AG09309 (cell line): ENCODE data around the gene LRRC4B.
"Not testable (repeated sequence)": the region's sequence is repeated elsewhere in the genome, so short reads cannot be mapped to it uniquely, and the experiment has no call there.

Experiments
- DNase-seq: peaks from one replicate; pipeline ENCODE4 v3.0.0-alpha.2; 2010; ENCODE audit warnings: low read depth
- H3K4me3 ChIP-seq: 2 replicates; pipeline ENCODE4 v1.5.1; 2011; ENCODE audit warnings: mild to moderate bottlenecking, low read depth, low read length, moderate library complexity; ENCODE audit not compliant: control insufficient read depth
- TF ChIP-seq, protein P1 (sequence below): IDR thresholded peaks from 2 replicates; pipeline ENCODE4 v1.5.1; 2011; ENCODE audit warnings: mild to moderate bottlenecking, low read depth, low read length, inconsistent platforms; ENCODE audit not compliant: insufficient read depth, control insufficient read depth; ENCODE audit errors: missing control alignments

The LRRC4B gene

DNA sequence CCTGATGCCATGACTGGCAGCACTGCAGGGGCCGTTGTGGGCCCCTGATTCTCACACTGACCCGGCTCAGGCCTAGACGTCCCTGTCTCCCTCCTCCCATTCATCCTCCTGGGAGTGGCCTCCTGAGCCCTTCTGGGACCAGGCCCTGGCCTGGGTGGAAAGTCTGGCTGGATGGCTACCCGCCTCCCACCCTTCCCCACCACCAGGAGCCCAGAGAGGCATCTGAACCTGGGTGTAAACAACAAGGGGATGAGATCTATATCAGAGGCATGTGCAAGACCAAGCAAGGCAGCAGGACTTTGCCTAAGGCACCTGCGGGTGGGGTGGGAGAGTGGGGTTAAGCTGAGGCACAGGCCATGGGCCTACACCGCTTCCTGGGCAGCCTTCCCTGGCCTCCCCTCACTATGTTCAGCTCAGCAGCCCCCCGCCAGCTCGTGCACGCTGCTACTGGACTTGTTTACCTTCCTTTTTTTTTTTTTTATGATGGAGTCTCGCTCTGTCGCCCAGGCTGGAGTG, 32.5 kb downstream of the LRRC4B start:
- no peak overlapping the region for H3K4me3 ChIP-seq
- no peak for DNase-seq
- TF ChIP-seq, protein P1, sequence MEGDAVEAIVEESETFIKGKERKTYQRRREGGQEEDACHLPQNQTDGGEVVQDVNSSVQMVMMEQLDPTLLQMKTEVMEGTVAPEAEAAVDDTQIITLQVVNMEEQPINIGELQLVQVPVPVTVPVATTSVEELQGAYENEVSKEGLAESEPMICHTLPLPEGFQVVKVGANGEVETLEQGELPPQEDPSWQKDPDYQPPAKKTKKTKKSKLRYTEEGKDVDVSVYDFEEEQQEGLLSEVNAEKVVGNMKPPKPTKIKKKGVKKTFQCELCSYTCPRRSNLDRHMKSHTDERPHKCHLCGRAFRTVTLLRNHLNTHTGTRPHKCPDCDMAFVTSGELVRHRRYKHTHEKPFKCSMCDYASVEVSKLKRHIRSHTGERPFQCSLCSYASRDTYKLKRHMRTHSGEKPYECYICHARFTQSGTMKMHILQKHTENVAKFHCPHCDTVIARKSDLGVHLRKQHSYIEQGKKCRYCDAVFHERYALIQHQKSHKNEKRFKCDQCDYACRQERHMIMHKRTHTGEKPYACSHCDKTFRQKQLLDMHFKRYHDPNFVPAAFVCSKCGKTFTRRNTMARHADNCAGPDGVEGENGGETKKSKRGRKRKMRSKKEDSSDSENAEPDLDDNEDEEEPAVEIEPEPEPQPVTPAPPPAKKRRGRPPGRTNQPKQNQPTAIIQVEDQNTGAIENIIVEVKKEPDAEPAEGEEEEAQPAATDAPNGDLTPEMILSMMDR: no peak

- TF ChIP-seq, protein P1: no peak
- H3K4me3 ChIP-seq: no peak overlapping the region
- no peak for DNase-seq
Observed at GRCh38 chr19:50534478-50534877, 33.8 kb downstream of the LRRC4B start.

DNA sequence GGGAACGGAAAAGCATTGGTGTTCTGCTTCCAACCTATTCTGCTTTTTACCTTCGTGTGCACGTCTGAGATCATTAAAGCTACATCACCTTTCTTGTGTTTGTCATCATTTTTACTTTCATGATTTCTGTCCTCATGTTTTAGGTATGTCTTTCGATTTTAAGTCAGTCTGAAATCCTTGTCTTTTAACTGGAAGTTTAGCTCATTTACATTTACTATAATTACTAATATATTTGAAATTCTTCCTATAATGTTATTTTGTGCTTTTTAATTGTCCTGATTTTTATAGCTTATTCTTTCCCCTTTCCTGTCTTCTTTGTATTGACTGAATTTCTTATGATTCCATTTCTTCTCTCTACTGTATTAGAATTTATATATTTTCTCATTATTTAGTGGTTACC, 35.3 kb downstream of the LRRC4B start:
- H3K4me3 ChIP-seq: no peak overlapping the region
- TF ChIP-seq, protein P1: no peak
- no peak for DNase-seq

DNA sequence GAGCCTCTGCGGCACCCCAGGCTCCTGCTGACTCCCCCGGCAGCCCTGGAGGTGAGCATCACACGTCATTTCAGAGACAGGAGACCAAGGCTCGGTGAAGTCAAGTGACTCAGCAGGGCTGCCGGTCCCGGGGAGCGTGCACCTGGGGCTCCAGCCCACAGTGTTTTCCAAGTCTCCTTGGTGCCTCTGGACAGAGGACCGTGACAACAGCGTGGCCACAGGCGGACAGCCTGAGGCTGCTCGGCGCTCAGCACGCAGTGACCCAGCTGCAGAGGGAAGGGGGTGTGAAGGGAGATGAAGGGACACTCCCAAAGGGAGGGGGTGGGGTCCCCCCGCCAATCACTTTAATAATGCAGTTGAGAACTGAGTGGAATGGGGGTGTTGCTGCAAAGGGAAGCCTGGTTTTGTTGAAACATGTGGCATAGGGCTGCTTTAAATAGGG, 37.0 kb downstream of the LRRC4B start:
- TF ChIP-seq, protein P1: no peak
- H3K4me3 ChIP-seq: no peak overlapping the region
- no peak for DNase-seq

GRCh38 chr19:50528052-50528451, 40.2 kb downstream of the LRRC4B start:
- DNase-seq, H3K4me3 ChIP-seq: not testable (repeated sequence)

- TF ChIP-seq, protein P1: no peak
- no peak for DNase-seq
- H3K4me3 ChIP-seq: no peak overlapping the region
Observed at GRCh38 chr19:50522881-50523280, 45.4 kb downstream of the LRRC4B start.

- TF ChIP-seq, protein P1: no peak
- DNase-seq: no peak
- H3K4me3 ChIP-seq: no peak overlapping the region
Observed at GRCh38 chr19:50520822-50521465, 47.3 kb downstream of the LRRC4B start.
